Activated naive CD4-positive, alpha-beta T cell (primary cell): Measurements from ENCODE around the gene PRX.
"Not testable (repeated sequence)": the region's sequence is repeated elsewhere in the genome, so short reads cannot be mapped to it uniquely, and the experiment has no call there.

Source experiments
- DNase-seq, 4 experiments: peaks; one replicate each; lab custom pipeline; 2025; lab: John Stamatoyannopoulos, UW

The PRX gene

DNA sequence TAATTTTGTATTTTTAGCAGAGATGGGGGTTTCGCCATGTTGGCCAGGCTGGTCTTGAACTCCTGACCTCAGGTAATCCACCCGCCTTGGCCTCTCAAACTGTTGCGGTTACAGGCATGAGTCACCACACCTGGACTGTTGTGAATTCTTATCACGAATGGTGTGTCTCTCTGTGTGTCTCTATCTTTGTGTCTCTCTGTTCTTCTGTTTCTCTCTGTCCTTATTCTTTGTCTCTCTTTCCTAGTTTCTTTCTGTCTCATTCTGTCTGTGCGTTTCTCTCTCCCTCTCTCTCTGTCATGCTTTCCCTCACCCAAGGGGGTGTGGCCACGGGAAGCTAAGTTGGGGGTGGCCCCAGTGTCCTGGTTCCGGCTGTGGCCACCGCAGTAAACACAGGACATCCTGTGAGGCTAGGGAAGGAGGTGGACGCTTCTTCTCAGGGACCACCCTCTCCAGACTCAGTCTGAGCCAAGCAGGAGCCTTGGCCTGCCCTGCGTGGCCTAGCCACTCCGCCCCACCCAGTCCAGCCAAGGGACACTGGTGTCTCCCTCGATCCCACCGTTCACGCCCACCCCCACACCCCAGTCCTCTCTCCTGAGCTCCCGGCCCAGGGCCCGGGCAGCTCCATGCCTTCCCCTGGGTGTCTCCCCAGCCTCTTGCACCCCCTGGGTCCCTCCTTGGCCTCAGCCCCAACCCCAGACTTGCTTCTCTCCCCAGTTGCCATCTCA is 3.9 kb upstream of the PRX start:
- no peak for DNase-seq

DNA sequence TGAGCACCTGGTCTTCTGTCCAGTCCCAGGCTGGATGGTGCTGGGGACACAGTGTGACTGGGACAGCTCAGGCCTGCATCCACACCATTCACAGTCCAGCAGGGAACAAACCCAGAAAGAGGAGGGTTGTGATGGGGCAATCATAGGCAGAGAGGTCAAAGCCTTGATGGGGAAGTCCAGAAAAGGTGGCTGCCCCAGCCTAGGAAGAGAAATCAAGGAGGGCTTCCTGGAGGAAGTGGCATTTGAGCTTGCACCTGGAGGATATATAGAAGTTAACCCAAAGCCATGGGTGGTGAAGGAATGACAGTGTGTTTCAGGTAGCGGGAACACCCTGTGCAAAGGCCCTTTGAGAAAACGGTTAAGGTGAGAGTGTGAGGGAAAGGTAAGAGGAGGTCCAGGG is 2.6 kb upstream of the PRX start:
- DNase-seq: no peak

GRCh38 chr19:40414542-40415535 is 1.7 kb upstream of the PRX start:
- no peak for DNase-seq

DNA sequence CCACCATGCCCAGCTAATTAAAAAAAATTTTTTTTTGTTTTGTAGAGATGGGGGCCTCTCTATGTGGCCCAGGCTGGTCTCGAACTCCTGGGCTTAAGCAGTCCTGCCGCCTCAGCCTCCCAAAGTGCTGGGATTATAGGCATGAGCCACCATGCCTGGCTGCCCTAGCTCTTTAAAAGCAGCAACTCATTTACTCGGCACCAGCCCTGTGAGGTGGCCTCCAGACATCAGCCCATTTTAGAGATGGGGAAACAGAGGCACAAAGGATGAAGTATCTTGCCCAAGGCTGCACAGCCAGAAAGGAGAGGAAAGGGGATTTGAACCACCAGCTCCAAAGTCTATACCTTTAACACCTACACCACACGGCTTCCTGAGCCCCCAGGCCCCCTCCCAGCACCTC is 312 bp downstream of the PRX start:
- no peak for DNase-seq

GRCh38 chr19:40411958-40412499 is 1.1 kb downstream of the PRX start:
- DNase-seq: no peak

GRCh38 chr19:40411125-40411842 is 1.9 kb downstream of the PRX start:
- DNase-seq: no peak

GRCh38 chr19:40410030-40410389 is 3.2 kb downstream of the PRX start:
- no peak for DNase-seq

DNA sequence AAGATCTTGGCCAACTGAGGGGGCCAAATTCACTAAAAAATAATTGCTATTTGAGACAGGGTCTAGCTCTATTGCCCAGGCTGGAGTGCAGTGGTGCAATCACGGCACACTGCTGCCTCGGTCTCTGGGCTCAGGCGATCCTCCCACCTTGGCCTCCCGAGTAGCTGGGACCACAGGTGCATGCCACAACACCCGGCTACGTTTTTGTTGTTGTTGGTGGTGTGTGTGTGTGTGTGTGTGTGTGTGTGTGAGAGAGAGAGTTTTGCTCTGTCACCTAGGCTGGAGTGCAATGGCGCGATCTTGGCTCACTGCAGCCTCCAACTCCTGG is 4.6 kb downstream of the PRX start:
- DNase-seq: not testable (repeated sequence)

DNA sequence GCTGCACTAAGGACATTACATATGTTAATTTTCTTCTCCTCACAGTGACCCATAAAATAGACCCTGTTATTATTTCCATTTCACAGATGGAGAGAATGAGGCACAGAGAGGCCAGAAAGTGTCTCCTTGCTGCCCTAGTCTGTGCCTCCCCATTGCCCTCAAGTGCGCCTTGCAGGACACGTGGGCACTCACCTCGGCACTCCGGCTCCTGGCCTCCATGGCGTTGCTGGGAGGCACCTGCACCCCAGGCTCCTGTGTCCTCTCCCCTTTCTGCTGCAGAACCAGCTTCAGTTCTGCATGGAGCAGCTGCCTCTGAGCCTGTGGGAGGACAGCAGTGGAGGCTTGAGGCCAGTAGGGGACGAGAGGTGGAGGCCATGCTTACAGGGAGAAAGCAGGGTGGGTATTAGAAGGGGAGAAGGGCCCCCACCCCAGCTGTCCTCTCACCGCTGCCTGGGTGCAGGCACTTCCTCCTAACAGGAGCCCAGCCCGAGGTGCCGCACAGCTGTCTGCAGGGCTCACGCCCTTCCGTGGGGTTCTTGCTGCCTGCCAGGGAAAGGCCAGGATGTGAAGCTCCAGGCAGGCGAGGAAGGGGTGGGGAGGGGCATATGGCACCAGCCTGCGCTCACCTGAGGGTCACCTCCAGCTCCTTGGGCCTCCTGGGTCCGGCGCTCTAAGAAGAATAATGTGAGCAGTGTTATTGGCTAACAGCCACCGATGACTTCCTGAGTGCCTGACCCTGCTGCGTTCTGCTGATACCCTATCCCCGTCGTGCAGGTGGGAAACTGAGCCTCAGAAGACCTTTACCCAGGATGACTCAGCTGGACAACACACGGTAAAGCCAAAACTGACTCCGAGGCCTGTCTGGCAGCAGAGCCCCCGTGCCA is 5.2 kb downstream of the PRX start:
- no peak for DNase-seq

- DNase-seq: peak in 3 of 4 experiments; percentile 32 to 67 (median 54)
Measured at GRCh38 chr19:40403262-40403984, 9.8 kb downstream of the PRX start.

DNA sequence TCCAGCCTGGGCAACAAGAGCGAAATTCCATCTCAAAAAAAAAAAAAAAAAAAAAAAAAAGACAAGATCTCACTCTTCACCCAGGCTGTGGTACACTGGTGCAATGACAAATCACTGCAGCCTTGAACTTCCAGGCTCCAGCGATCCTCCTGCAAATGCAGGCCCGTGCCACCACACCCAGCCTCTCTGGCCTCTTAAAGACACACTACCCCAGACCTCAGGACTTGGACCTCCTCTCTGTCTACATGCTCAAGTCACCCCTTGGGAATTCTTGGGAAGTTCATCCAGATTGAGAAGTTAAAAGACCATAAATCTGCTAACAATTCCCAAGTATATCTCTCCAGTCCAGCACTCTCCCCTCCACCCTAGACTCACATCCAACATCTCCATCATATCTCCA is 12.6 kb downstream of the PRX start:
- DNase-seq: no peak

GRCh38 chr19:40398417-40399131 is 14.6 kb downstream of the PRX start:
- peak in 3 of 4 experiments; percentile 9 to 45 (median 36) for DNase-seq

DNA sequence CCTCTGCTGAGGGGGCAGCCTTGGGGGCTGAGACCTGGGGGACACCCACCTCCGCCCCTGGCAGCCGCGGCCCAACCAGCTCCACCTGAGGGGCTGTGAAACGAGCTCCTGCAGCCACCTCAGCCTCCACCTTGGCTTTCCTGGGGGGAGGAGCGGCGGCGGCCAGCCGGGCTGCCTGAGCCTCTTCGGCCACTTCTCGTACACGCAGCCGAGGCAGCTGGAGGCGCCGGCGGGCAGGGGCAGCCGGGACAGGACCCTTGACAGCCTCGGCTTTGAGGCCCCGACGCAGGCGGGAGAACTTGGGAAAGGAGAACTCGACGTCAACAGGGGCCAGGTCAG is 15.6 kb downstream of the PRX start:
- DNase-seq: no peak

- no peak for DNase-seq
Measured at GRCh38 chr19:40396886-40397567, 16.2 kb downstream of the PRX start.

GRCh38 chr19:40395956-40396355 is 17.2 kb downstream of the PRX start:
- DNase-seq: no peak

DNA sequence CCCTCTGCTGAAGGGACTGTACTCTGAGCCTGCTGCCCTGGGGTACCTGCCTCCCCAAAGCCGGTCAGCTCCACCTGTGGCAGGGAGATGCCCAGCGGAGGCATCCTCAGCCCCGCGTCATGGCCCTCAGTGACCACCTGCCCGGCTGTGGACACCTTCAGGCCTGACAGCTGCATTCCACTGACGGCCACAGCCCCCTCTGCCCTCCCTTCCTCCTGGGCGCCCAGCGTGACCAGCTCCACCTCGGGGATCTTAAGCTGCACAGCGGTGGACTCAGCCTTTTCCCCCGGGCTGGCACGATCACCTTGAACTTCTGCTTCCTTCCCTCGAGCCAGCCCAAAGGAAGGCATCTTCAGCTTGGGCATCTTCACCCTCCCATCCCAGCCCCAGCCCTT is 18.4 kb downstream of the PRX start:
- DNase-seq: no peak

GRCh38 chr19:40393894-40394815 is 19.0 kb downstream of the PRX start:
- DNase-seq: no peak

- no peak for DNase-seq
Measured at GRCh38 chr19:40392894-40393517, 20.2 kb downstream of the PRX start.
